Activated CD4-positive, alpha-beta T cell treated with anti-CD3 and anti-CD28 coated beads, Interleukin-2, amount 10 ng/mL, durations not matched to agents 7 days and 5 days (primary cell): Measurements from ENCODE around the gene CCNL2. TPM values are rescaled to one million over a fixed set of nuclear protein-coding genes. Genes with fewer than 3 reads are reported as not detected.

Experiments used
- CTCF ChIA-PET: fragments of 350-600 bp; sonication (Branson Sonifier 250); formaldehyde crosslinking; loops from one replicate; lab custom pipeline; 2021; ENCODE audit warnings: antibody characterized with exemption; lab: Charles Lee
- POLR2A ChIA-PET: fragments of 350-600 bp; sonication (Branson Sonifier 250); formaldehyde crosslinking; loops from one replicate; lab custom pipeline; 2021; ENCODE audit warnings: antibody characterized with exemption; lab: Charles Lee
- DNase-seq: peaks from one replicate; pipeline ENCODE4 v3.0.0-alpha.2; 2020
- H3K27ac Mint-ChIP-seq: one replicate; pipeline ENCODE4 v1.8.0; 2021; ENCODE audit warnings: mild to moderate bottlenecking, moderate library complexity, mixed read lengths
- H3K27me3 Mint-ChIP-seq: one replicate; pipeline ENCODE4 v1.8.0; 2021; ENCODE audit warnings: mixed read lengths
- H3K36me3 Mint-ChIP-seq: one replicate; pipeline ENCODE4 v1.8.0; 2021; ENCODE audit warnings: low read depth, mixed read lengths
- H3K4me1 Mint-ChIP-seq: one replicate; pipeline ENCODE4 v1.8.0; 2021; ENCODE audit warnings: mixed read lengths
- H3K4me3 Mint-ChIP-seq: one replicate; pipeline ENCODE4 v1.8.0; 2021; ENCODE audit warnings: mild to moderate bottlenecking, moderate library complexity, mixed read lengths
- H3K9me3 Mint-ChIP-seq: one replicate; pipeline ENCODE4 v1.8.0; 2021; ENCODE audit warnings: mixed read lengths
- total RNA-seq, 2 experiments: library from RNA; stranded (reverse); gene quantifications; one replicate each; pipeline ENCODE4 v1.2.3, GENCODE V29; 2021

The CCNL2 gene
- total RNA-seq, 2 experiments from 2014 or later = 122 to 131 TPM

- ChIA-PET CTCF (interaction anchor here (1.4 kb wide), 1 partner anchor 26 kb away, joined by 4 read pairs; the partner anchor contains the start of gene AURKAIP1), POLR2A (no interaction called here)
- Mint-ChIP-seq H3K9me3 (no peaks in the 10 kb centered on the region), H3K27me3 (peaks cover 22% of the 10 kb centered on the region), H3K4me3 (peak within 1 kb of the TSS; percentile 74), H3K4me1 (peaks cover 27% of the 10 kb centered on the region), H3K27ac (peak within 1 kb of the TSS; percentile 64), H3K36me3 (no peaks in the 10 kb centered on the region)
- peak; percentile 72 for DNase-seq
Observed at GRCh38 chr1:1349256-1350012, 49.7 kb downstream of the CCNL2 start, which contains the start of gene DVL1. DVL1 (minus strand) TSS chr1:1349418; CDS start chr1:1349065, 353 bp downstream.

DNA sequence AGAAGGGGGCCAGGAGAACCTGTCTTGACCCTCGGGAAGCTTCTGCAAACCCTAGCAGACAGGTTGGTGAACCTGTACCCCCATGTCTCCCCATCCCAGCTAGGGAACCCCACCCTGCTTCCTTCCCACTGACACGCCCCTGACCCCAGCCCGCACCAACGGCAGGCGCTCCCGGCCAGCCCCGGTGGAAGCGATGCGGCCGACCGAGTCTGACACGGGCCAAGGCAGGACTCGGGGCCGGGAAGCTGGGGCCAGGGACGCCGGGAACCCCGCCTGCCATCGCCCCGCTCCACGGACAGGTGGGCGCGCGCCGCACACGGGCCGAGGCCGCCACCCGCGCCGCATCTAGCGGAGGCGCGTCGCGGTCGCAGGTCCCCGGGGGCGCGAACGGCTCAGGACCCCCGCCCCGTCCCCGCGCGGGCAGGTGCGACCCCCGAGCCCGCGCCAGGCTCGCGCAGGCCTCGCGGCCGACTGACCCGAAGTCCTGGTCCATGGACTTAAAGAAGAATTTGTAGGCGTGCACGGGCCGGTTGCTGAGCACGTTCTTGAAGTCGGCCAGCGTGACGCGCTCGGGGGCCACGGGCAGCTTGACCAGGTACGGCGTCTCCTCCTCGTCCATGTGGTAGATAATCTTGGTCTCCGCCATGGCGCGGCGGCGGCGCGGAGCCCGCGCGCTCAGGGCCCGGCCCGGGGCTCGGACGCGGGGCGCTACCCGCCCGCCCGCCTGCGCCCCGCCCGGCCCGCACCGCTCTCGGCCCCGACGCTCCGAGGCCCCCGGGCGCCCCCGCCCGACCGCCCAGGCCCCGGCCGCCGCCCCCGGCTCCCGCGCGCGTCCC is 50.5 kb downstream of the CCNL2 start:
- Mint-ChIP-seq H3K36me3 (no peaks in the 10 kb centered on the region), H3K27me3 (peaks cover 16% of the 10 kb centered on the region), H3K27ac (peak overlapping the region; percentile 64), H3K9me3 (no peaks in the 10 kb centered on the region), H3K4me3 (peak overlapping the region; percentile 74), H3K4me1 (peaks cover 23% of the 10 kb centered on the region)
- CTCF ChIA-PET = interaction anchor here (0.6 to 2.3 kb wide), 6 partner anchors 20 to 285 kb away, joined by 3 to 9 read pairs (median 4); partner anchors contain the start of gene AURKAIP1
- POLR2A ChIA-PET = no interaction called here
- no peak for DNase-seq

GRCh38 chr1:1347663-1348419 is 51.3 kb downstream of the CCNL2 start:
- peaks cover 9% of the 10 kb centered on the region for H3K27me3 Mint-ChIP-seq
- peak overlapping the region; percentile 64 for H3K27ac Mint-ChIP-seq
- POLR2A ChIA-PET = no interaction called here
- no peaks in the 10 kb centered on the region for H3K36me3 Mint-ChIP-seq
- DNase-seq = no peak
- no peaks in the 10 kb centered on the region for H3K9me3 Mint-ChIP-seq
- H3K4me3 Mint-ChIP-seq = peak overlapping the region; percentile 74
- CTCF ChIA-PET = interaction anchor here (0.7 to 2.3 kb wide), 8 partner anchors 21 to 284 kb away, joined by 3 to 9 read pairs (median 4); partner anchors contain the start of gene AURKAIP1
- H3K4me1 Mint-ChIP-seq = peaks cover 19% of the 10 kb centered on the region

DNA sequence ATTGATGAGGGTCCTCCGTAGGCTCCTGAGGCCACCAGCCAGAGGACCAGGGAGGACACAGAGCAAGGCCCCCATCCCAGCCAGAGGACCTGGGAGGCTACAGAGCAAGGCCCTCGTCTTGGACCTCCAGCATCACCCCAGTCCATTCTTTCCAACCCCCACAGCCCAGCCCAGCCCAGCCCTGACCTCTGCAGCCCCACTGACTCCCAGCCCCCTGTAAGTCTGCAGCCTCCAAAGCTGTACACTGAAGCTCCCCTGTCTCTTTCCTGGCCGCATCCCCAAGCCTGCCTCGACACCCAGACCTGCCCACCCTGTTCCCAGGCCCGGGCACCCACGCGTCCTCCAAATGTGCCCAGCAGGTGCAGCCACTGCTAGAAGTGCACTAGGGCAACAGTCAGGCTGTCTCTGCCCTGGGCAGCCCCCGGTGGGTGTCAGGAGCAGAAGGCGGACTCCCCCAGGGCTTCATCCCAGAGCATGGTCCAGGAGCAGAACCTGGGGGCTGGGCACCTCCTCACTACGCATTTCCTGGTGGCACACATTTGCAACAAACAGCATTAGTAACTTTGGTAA is 52.0 kb downstream of the CCNL2 start:
- no peak for DNase-seq
- Mint-ChIP-seq H3K36me3 (no peaks in the 10 kb centered on the region), H3K27ac (no peak overlapping the region), H3K4me1 (peaks cover 13% of the 10 kb centered on the region), H3K9me3 (no peaks in the 10 kb centered on the region), H3K27me3 (peaks cover 2% of the 10 kb centered on the region), H3K4me3 (peak overlapping the region; percentile 74)
- ChIA-PET CTCF (interaction anchor here (1.6 to 2.3 kb wide), 3 partner anchors 25 to 225 kb away, joined by 3 to 9 read pairs (median 5); partner anchors contain the start of gene AURKAIP1), POLR2A (no interaction called here)

DNA sequence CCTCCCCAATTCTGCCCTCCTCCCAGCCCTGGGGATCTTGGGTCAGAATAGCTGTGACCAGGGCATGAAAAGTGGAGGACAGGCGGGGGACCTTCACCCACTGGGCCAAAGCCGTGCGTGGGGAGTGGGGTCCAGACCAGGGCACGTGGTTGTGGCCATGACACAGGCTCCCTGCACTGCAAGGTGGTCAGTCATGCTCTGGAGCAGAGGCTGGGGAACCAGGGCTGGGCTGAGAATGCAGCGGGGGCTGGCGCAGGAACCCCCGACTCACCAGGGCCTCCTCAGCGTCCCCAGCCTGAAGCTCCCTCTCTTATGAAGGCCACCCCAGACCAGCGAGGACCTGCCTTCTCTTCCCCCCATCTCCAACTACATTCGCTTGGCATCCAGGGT is 52.6 kb downstream of the CCNL2 start:
- POLR2A ChIA-PET = no interaction called here
- H3K4me1 Mint-ChIP-seq = peaks cover 11% of the 10 kb centered on the region
- no peak overlapping the region for H3K27ac Mint-ChIP-seq
- CTCF ChIA-PET = interaction anchor here (1.1 to 2.3 kb wide), 4 partner anchors 20 to 224 kb away, joined by 3 to 9 read pairs (median 4); partner anchors contain the start of gene AURKAIP1
- H3K36me3 Mint-ChIP-seq = peaks cover 3% of the 10 kb centered on the region
- DNase-seq = no peak
- no peaks in the 10 kb centered on the region for H3K27me3 Mint-ChIP-seq
- H3K9me3 Mint-ChIP-seq = no peaks in the 10 kb centered on the region
- H3K4me3 Mint-ChIP-seq = peak overlapping the region; percentile 74

DNA sequence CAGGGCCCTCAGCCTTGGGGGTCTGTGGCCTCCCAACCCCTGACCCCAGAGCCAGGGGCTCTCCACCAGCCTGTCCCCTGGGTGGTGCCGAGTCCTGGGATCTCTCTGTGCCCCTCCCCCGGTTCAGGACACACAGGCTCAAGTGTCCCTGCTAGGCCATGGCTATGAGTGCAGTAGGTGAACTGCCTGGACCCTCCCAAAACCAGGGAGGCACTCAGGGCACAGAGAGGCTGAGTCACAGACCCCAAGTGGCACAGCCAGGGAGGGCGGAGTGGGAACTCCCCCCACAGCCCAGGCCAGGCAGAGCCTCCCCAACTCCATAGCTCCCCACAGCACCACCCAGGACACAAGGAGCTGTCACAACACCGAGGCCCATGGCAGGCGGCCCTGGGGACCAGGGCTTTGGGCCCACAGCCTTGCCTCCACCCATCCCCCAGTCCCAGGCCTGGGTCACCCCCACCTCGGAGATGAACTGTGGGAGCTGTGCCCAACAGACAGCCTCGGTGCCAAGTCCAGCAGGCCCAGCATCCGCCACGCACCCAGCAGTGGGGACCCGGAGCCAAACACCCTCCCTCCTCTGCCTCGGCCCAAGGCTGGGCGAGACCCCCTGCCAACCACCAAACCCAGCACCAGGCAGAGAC is 53.2 kb downstream of the CCNL2 start:
- CTCF ChIA-PET = interaction anchor here (1.1 to 1.8 kb wide), 3 partner anchors 19 to 224 kb away, joined by 3 to 5 read pairs (median 3); partner anchors contain the start of gene AURKAIP1

DNA sequence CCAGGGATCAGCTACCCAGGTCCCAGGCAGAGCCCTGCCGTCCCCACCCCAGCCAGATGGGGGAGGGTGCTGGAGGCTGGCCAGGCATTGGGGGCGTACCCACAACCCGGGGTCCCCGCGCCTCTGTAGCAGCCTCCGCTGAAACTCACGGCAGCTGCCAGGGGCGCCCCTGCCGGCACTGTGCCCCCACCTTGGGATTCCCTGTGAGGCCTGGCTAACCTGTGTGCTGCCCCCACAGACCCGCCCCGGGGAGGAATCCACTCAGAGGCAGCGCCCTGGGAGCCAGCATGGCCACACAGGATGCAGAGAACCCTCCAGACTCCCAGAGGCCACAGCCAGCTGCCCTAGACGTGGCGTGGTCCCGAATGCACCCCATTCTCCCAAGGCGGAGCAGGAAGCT is 53.8 kb downstream of the CCNL2 start:
- ChIA-PET CTCF (interaction anchor here (1.1 kb wide), 1 partner anchor 18 kb away, joined by 3 read pairs; no protein-coding TSS in a partner anchor), POLR2A (no interaction called here)
- Mint-ChIP-seq H3K36me3 (peaks cover 14% of the 10 kb centered on the region), H3K4me3 (no peak overlapping the region), H3K9me3 (peaks cover 10% of the 10 kb centered on the region), H3K4me1 (peaks cover 11% of the 10 kb centered on the region), H3K27me3 (no peaks in the 10 kb centered on the region), H3K27ac (no peak overlapping the region)
- no peak for DNase-seq

More for the DNA sequence above, 53.2 kb downstream of the CCNL2 start:
- Mint-ChIP-seq H3K27ac (no peak overlapping the region), H3K9me3 (peaks cover 4% of the 10 kb centered on the region), H3K36me3 (peaks cover 8% of the 10 kb centered on the region), H3K27me3 (no peaks in the 10 kb centered on the region), H3K4me3 (no peak overlapping the region), H3K4me1 (peaks cover 11% of the 10 kb centered on the region)
- DNase-seq = no peak
- POLR2A ChIA-PET = no interaction called here

- Mint-ChIP-seq H3K27ac (no peak overlapping the region), H3K27me3 (no peaks in the 10 kb centered on the region), H3K36me3 (peaks cover 16% of the 10 kb centered on the region), H3K4me1 (peaks cover 11% of the 10 kb centered on the region), H3K9me3 (peaks cover 10% of the 10 kb centered on the region), H3K4me3 (no peak overlapping the region)
- CTCF ChIA-PET = no interaction called here
- POLR2A ChIA-PET = no interaction called here
- DNase-seq = no peak
Observed at GRCh38 chr1:1344655-1345361, 54.3 kb downstream of the CCNL2 start.

GRCh38 chr1:1343811-1344421 is 55.2 kb downstream of the CCNL2 start:
- H3K4me1 Mint-ChIP-seq = peaks cover 11% of the 10 kb centered on the region
- ChIA-PET POLR2A (no interaction called here), CTCF (interaction anchor here (0.7 to 1.1 kb wide), 3 partner anchors 29 to 196 kb away, joined by 3 read pairs; no protein-coding TSS in a partner anchor)
- H3K9me3 Mint-ChIP-seq = peaks cover 10% of the 10 kb centered on the region
- H3K36me3 Mint-ChIP-seq = peaks cover 16% of the 10 kb centered on the region
- H3K27me3 Mint-ChIP-seq = no peaks in the 10 kb centered on the region
- no peak overlapping the region for H3K4me3 Mint-ChIP-seq
- no peak overlapping the region for H3K27ac Mint-ChIP-seq
- no peak for DNase-seq

DNA sequence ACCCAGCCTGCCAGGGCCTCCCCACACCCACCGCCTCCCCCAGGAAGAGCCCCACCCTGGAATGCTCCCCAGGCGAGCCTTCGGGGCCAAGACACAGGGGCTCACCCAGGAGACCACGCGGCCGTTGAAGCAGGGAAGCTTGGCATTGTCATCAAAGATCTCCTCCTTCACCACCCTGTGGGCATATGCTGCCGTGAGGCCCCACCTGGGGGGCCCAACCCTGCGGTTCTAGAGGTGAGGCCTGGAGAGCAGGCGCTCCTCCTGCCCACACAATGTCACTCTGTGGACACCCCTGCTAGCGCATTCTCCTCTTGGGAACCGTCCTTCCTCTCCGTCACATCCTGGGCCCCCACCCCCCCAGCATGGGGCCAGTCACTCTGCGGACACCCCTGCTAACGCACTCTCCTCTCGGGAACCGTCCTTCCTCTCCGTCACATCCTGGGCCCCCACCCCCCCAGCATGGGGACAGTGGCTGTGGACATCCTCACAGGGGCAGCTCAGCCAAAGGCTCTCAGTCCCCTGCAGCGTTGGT is 56.5 kb downstream of the CCNL2 start:
- H3K4me3 Mint-ChIP-seq = no peak overlapping the region
- H3K27me3 Mint-ChIP-seq = no peaks in the 10 kb centered on the region
- peaks cover 10% of the 10 kb centered on the region for H3K9me3 Mint-ChIP-seq
- peaks cover 8% of the 10 kb centered on the region for H3K4me1 Mint-ChIP-seq
- no peak overlapping the region for H3K27ac Mint-ChIP-seq
- POLR2A ChIA-PET = no interaction called here
- DNase-seq = no peak
- H3K36me3 Mint-ChIP-seq = peaks cover 16% of the 10 kb centered on the region
- CTCF ChIA-PET = interaction anchor here (0.6 kb wide), 1 partner anchor 167 kb away, joined by 3 read pairs; no protein-coding TSS in a partner anchor
